K562 (cell line): ENCODE measurements around the gene NDOR1. TPM values are rescaled to one million over a fixed set of nuclear protein-coding genes. Genes with fewer than 3 reads are reported as not detected.

ENCODE experiments used
- ATAC-seq: fragments of 200-7000 bp; cut with Tn5 transposase; 3 replicates; pipeline ENCODE4 v1.9.1; 2020; ENCODE audit warnings: moderate library complexity
- BruUV-seq: library from RNA; stranded (reverse); fragments of 400-500 nt; replicated peaks from 2 replicates; lab custom pipeline; 2021; lab: Mats Ljungman, UMichigan
- CTCF ChIA-PET: fragments of 300-600 bp; formaldehyde crosslinking; extraction: SDS; loops from one replicate; lab custom pipeline; 2021; ENCODE audit warnings: low intra/inter-chr PET ratio; lab: Yijun Ruan, JAX
- POLR2A ChIA-PET: fragments of 300-600, 350-650 bp; sonication (Branson Sonifier 250); formaldehyde crosslinking; extraction: SDS; loops from one replicate; lab custom pipeline; 2021; ENCODE audit warnings: antibody characterized with exemption, inconsistent platforms; lab: Yijun Ruan, JAX
- DNase-seq, 4 experiments: peaks; one replicate each; pipeline versions ENCODE4 v3.0.0 to v3.0.0-alpha.2; 2011 to 2018; ENCODE audit warnings: low spot score in 3 of 4, mixed read lengths in 3 of 4; ENCODE audit errors: extremely low read depth in 1 of 4
- FAIRE-seq: peaks from 2 replicates; lab custom pipeline; 2011; peaks lifted over from hg19 to GRCh38; lab: Jason Lieb, UNC
- H2AFZ ChIP-seq: 2 replicates; pipeline ENCODE4 v1.6.0; 2011; ENCODE audit warnings: low read depth, low read length, control low read depth, inconsistent platforms
- H3K27ac ChIP-seq: fragments of 200-600 bp; 3 replicates; pipeline ENCODE4 v1.8.0; 2011; ENCODE audit warnings: low read depth, mild to moderate bottlenecking, control low read depth, inconsistent platforms, low read length, moderate library complexity, mixed read lengths; ENCODE audit errors: extremely low read depth
- H3K27me3 ChIP-seq, 2 experiments: fragments of 300-600 bp in 1 of 2; 2 replicates in 1 of 2; 3 replicates in 1 of 2; pipeline versions ENCODE4 v1.6.0 to v1.8.0; 2011; ENCODE audit warnings: inconsistent platforms in 2 of 2, low read length in 2 of 2, mild to moderate bottlenecking in 1 of 2, mixed read lengths in 1 of 2, moderate library complexity in 1 of 2; ENCODE audit not compliant: control insufficient read depth in 2 of 2, insufficient read depth in 2 of 2
- H3K36me3 ChIP-seq: fragments of 300-600 bp; 3 replicates; pipeline ENCODE4 v1.8.0; 2011; ENCODE audit warnings: mild to moderate bottlenecking, low read length, inconsistent platforms; ENCODE audit not compliant: control insufficient read depth, insufficient read depth
- H3K4me1 ChIP-seq, 2 experiments: fragments of 200-600 bp in 1 of 2; replicated peaks in 1 of 2; 2 replicates in 1 of 2; 3 replicates in 1 of 2; pipeline versions ENCODE4 v1.5.1 to v1.8.0; 2011; ENCODE audit warnings: inconsistent platforms in 2 of 2, low read length in 2 of 2, mild to moderate bottlenecking in 1 of 2, mixed read lengths in 1 of 2, moderate library complexity in 1 of 2; ENCODE audit not compliant: control insufficient read depth in 2 of 2, insufficient read depth in 2 of 2
- H3K4me2 ChIP-seq: 2 replicates; pipeline ENCODE4 v1.6.1; 2011; ENCODE audit warnings: low read length, control low read depth, inconsistent platforms, mixed read lengths; ENCODE audit not compliant: insufficient read depth
- H3K4me3 ChIP-seq: fragments of 200-600 bp; sonication (generic), shearing (Covaris generic); 2 replicates; pipeline ENCODE4 v1.5.1; 2016; ENCODE audit warnings: control low read depth, inconsistent platforms
- H3K79me2 ChIP-seq: fragments of 200-600 bp; 3 replicates; pipeline ENCODE4 v1.8.0; 2011; ENCODE audit warnings: low read length, inconsistent platforms; ENCODE audit not compliant: control insufficient read depth, insufficient read depth
- H3K9ac ChIP-seq, 2 experiments: 2 replicates each; pipeline versions ENCODE4 v1.6.0 to v1.6.1; 2011; ENCODE audit warnings: low read depth in 2 of 2, low read length in 2 of 2, control low read depth in 1 of 2, inconsistent platforms in 1 of 2, mild to moderate bottlenecking in 1 of 2, mixed read lengths in 1 of 2; ENCODE audit not compliant: insufficient read depth in 1 of 2
- H3K9me1 ChIP-seq: one replicate; pipeline ENCODE4 v1.6.0; 2011; ENCODE audit warnings: inconsistent platforms, mild to moderate bottlenecking, low read length, moderate library complexity; ENCODE audit not compliant: control insufficient read depth, insufficient read depth
- H3K9me3 ChIP-seq: replicated peaks from 2 replicates; pipeline ENCODE4 v1.5.1; 2011; ENCODE audit warnings: low read depth, low read length, inconsistent platforms; ENCODE audit not compliant: control insufficient read depth, insufficient read depth
- H4K20me1 ChIP-seq: replicated peaks from 2 replicates; pipeline ENCODE4 v1.6.1; 2011; ENCODE audit warnings: low read length, inconsistent platforms, mixed read lengths; ENCODE audit not compliant: control insufficient read depth, insufficient read depth
- HDAC1 ChIP-seq, 2 experiments: fragments of 450-650 bp; IDR thresholded peaks; 2 replicates each; pipeline ENCODE4 v1.6.1; 2016 to 2017; ENCODE audit warnings: inconsistent platforms in 1 of 2, mild to moderate bottlenecking in 1 of 2, moderate library complexity in 1 of 2
- HMGN3 ChIP-seq: IDR thresholded peaks from 2 replicates; pipeline ENCODE4 v1.6.1; 2011; ENCODE audit warnings: borderline replicate concordance, low read depth, mild to moderate bottlenecking, mixed read lengths, low read length; ENCODE audit not compliant: insufficient read length; ENCODE audit errors: extremely low read depth
- L3MBTL2 ChIP-seq: fragments of 450-650 bp; IDR thresholded peaks from 2 replicates; pipeline ENCODE4 v1.6.1; 2016; ENCODE audit warnings: mild to moderate bottlenecking, moderate library complexity
- RBM34 ChIP-seq: fragments of 200-400 bp; formaldehyde crosslinking; IDR thresholded peaks from 2 replicates; pipeline ENCODE4 v1.6.1; 2018; ENCODE audit warnings: low read length, borderline replicate concordance; ENCODE audit not compliant: insufficient read depth
- RBM39 ChIP-seq: fragments of 200-400 bp; formaldehyde crosslinking; optimal IDR thresholded peaks from 2 replicates; pipeline ENCODE3; 2018; ENCODE audit warnings: low read depth, low read length
- RFX1 ChIP-seq: fragments of 450-650 bp; IDR thresholded peaks from 2 replicates; pipeline ENCODE4 v1.6.1; 2016; ENCODE audit warnings: mild to moderate bottlenecking, moderate library complexity
- SLC30A9 ChIP-seq: fragments of 250-450 bp; sonication (Bioruptor Pico); IDR thresholded peaks from 2 replicates; pipeline ENCODE4 v1.8.0; 2022; ENCODE audit warnings: mild to moderate bottlenecking, moderate library complexity
- ZBTB33 ChIP-seq: sonication (generic); formaldehyde crosslinking; IDR thresholded peaks from 2 replicates; pipeline ENCODE4 v1.8.1; 2023; ENCODE audit warnings: mild to moderate bottlenecking, missing genetic modification reagents
- ZNF79 ChIP-seq: fragments of 250-450 bp; sonication (Bioruptor Pico); IDR thresholded peaks from 2 replicates; pipeline ENCODE4 v1.4.0; 2020; ENCODE audit warnings: low read depth, mild to moderate bottlenecking, moderate library complexity
- WGBS: fragments of 100-300 bp; shearing (Covaris generic); methylation state at CpG from one replicate; pipeline ENCODE4 v1.1.6; 2016; ENCODE audit warnings: low coverage, mixed read lengths; ENCODE audit not compliant: insufficient coverage; ENCODE audit errors: missing lambda C conversion rate; 5-methylcytosine and 5-hydroxymethylcytosine counted together
- in situ Hi-C: fragments of 300-500 bp; cut with MboI; formaldehyde crosslinking; loops from 4 replicates; pipeline ENCODE4 v1.15.0; 2018; ENCODE audit warnings: inconsistent platforms, mixed read lengths
- intact Hi-C: fragments of 100-400 bp; cut with micrococcal nuclease; formaldehyde crosslinking; loops from 2 replicates; pipeline ENCODE4 v1.14.2; 2022
- polyA plus RNA-seq, 8 experiments: library from polyadenylated mRNA; depleted of rRNA in 4 of 8; stranded (reverse) in 5 of 8; unstranded in 3 of 8; fragments of >200 nt; fragmentation: Nextera tagmentation in 2 of 8; fragmentation: Illumina TruSeq in 1 of 8; extraction: Ambion mirVana in 2 of 8; extraction: Trizol in 1 of 8; gene quantifications; 2 replicates each; pipeline versions ENCODE4 v1.2.1 to v1.2.3, GENCODE V29; 2011 to 2014; ENCODE audit warnings: inconsistent platforms in 1 of 8, missing spikeins in 1 of 8
- total RNA-seq, 7 experiments: library from RNA; depleted of rRNA in 6 of 7; stranded (reverse); fragments of >200 nt in 6 of 7; fragmentation: Illumina TruSeq in 2 of 7; extraction: Trizol in 2 of 7; gene quantifications; 2 replicates each; pipeline versions ENCODE4 v1.2.1 to v1.2.3, GENCODE V29; 2011 to 2021; ENCODE audit warnings: low replicate concordance in 1 of 7
- TF ChIP-seq, protein P1 (sequence below): conservative IDR thresholded peaks from 2 replicates; pipeline ENCODE4 v1.6.1; 2011; ENCODE audit warnings: low read depth, mild to moderate bottlenecking, low read length; ENCODE audit not compliant: control insufficient read depth
- TF ChIP-seq, protein P2 (sequence below): sonication (generic); formaldehyde crosslinking; IDR thresholded peaks from 2 replicates; pipeline ENCODE4 v1.8.1; 2023; ENCODE audit warnings: missing genetic modification reagents, mild to moderate bottlenecking, borderline replicate concordance
- TF ChIP-seq, protein P3 (sequence below): fragments of 250-450 bp; sonication (Bioruptor Pico); IDR thresholded peaks from 2 replicates; pipeline ENCODE4 v1.9.0; 2021; ENCODE audit warnings: mild to moderate bottlenecking

The NDOR1 gene
- total and polyA plus RNA-seq, 9 of the 15 experiments (the other 6 are each of a cell fraction or from before 2014, with no cell fraction given) = 0.06 to 36.9 (median 6.9) TPM

DNA sequence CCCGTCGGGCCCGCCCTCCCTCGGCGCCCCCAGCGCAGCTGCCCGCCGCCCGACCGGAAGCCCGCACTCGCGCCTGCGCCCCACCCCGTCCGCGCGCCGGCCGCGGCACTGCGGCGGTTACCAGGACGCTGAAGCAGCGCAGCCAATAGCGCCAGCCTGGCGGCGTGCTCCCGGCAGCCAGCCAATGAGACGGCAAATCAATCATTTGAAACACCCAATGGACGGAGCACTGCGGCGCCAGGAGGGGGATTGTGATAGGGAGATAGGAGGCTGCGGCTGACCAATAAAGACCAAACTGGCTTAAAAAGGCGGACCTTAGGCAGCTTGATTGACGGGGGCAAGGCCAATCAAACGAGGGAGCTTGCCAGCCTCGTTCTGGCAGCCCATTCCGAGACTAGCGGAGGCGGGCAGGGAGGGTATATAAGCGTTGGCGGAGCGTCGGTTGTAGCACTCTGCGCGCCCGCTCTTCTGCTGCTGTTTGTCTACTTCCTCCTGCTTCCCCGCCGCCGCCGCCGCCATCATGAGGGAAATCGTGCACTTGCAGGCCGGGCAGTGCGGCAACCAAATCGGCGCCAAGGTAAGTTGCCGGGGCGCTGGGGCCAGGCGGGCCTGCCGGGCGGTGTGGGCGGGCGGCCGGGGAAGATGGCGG, 35.5 kb downstream of the NDOR1 start, which contains the start of gene TUBB4B:
Gene TUBB4B, plus strand, starts transcription at position 447 of the 649 bp plus-strand sequence. Its CDS starts 74 bp downstream, at position 521.
- Histone ChIP-seq H3K4me3 (peak within 1 kb of the TSS; percentile 96), H3K4me1 (peaks cover 33 to 91% of the 10 kb centered on the region in 2 experiments), H3K9ac (peak within 1 kb of the TSS; percentile 88 to 100), H2AFZ (peak within 1 kb of the TSS; percentile 85), H3K79me2 (peaks cover 57% of the 10 kb centered on the region), H3K4me2 (peak within 1 kb of the TSS; percentile 95), H3K9me1 (peaks cover 4% of the 10 kb centered on the region), H3K27ac (peak within 1 kb of the TSS; percentile 98), H3K36me3 (peaks cover 30% of the 10 kb centered on the region), H3K9me3 (no peaks in the 10 kb centered on the region), H3K27me3 (no peaks in the 10 kb centered on the region), H4K20me1 (peaks cover 30% of the 10 kb centered on the region)
- POLR2A ChIA-PET = interaction anchor here (0.6 to 6.5 kb wide), 46 partner anchors 9 to 488 kb away, joined by 3 to 221 read pairs (median 4); partner anchors contain the start of genes ANAPC2, DPP7, MAN1B1 and NELFB
- in situ Hi-C loops (loop anchor here (25.0 kb wide), 1 partner anchor 454 kb away; the partner anchor contains the start of genes CCDC183 and TMEM141), intact Hi-C loops (loop anchor here (1.0 to 10.0 kb wide), 4 partner anchors 14 to 456 kb away; partner anchors contain the start of genes NELFB, NRARP and TOR4A)
- FAIRE-seq (peak; percentile 100), ATAC-seq (peak; percentile 80), DNase-seq (peak; percentile 88 to 100 (median 94))
- no TSS peak for BruUV-seq
- CTCF ChIA-PET = no interaction called here
- WGBS = 0% methylated on average over 45 of the region's 67 CpGs
- TF ChIP-seq, protein P1, sequence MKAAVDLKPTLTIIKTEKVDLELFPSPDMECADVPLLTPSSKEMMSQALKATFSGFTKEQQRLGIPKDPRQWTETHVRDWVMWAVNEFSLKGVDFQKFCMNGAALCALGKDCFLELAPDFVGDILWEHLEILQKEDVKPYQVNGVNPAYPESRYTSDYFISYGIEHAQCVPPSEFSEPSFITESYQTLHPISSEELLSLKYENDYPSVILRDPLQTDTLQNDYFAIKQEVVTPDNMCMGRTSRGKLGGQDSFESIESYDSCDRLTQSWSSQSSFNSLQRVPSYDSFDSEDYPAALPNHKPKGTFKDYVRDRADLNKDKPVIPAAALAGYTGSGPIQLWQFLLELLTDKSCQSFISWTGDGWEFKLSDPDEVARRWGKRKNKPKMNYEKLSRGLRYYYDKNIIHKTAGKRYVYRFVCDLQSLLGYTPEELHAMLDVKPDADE = peak; percentile 63
- TF ChIP-seq ZNF79 (CRISPR knock-in tag) (no peak), RFX1 (no peak), RBM39 (peak; percentile 95), SLC30A9 (CRISPR knock-in tag) (no peak), L3MBTL2 (no peak), ZBTB33 (CRISPR knock-in tag) (peak; percentile 53), RBM34 (no peak), HDAC1 (IDR thresholded peaks at IDR 0.05) (peak in 1 of 2 experiments; percentile 36; a peak in 2 of 4 replicates), HMGN3 (no peak)
- TF ChIP-seq, protein P2, sequence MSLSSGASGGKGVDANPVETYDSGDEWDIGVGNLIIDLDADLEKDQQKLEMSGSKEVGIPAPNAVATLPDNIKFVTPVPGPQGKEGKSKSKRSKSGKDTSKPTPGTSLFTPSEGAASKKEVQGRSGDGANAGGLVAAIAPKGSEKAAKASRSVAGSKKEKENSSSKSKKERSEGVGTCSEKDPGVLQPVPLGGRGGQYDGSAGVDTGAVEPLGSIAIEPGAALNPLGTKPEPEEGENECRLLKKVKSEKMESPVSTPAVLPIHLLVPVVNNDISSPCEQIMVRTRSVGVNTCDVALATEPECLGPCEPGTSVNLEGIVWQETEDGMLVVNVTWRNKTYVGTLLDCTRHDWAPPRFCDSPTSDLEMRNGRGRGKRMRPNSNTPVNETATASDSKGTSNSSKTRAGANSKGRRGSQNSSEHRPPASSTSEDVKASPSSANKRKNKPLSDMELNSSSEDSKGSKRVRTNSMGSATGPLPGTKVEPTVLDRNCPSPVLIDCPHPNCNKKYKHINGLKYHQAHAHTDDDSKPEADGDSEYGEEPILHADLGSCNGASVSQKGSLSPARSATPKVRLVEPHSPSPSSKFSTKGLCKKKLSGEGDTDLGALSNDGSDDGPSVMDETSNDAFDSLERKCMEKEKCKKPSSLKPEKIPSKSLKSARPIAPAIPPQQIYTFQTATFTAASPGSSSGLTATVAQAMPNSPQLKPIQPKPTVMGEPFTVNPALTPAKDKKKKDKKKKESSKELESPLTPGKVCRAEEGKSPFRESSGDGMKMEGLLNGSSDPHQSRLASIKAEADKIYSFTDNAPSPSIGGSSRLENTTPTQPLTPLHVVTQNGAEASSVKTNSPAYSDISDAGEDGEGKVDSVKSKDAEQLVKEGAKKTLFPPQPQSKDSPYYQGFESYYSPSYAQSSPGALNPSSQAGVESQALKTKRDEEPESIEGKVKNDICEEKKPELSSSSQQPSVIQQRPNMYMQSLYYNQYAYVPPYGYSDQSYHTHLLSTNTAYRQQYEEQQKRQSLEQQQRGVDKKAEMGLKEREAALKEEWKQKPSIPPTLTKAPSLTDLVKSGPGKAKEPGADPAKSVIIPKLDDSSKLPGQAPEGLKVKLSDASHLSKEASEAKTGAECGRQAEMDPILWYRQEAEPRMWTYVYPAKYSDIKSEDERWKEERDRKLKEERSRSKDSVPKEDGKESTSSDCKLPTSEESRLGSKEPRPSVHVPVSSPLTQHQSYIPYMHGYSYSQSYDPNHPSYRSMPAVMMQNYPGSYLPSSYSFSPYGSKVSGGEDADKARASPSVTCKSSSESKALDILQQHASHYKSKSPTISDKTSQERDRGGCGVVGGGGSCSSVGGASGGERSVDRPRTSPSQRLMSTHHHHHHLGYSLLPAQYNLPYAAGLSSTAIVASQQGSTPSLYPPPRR (CRISPR knock-in tag) = peak; percentile 63; the same call in 1 of the 2 replicates
- TF ChIP-seq, protein P3, sequence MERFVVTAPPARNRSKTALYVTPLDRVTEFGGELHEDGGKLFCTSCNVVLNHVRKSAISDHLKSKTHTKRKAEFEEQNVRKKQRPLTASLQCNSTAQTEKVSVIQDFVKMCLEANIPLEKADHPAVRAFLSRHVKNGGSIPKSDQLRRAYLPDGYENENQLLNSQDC (CRISPR knock-in tag) = peak; percentile 97
